22Rv1 (cell line): ENCODE measurements around the gene CNTROB.

ENCODE experiments used
- ZFX ChIP-seq: fragments of 450-650 bp; IDR thresholded peaks from 2 replicates; pipeline ENCODE4 v1.6.1; 2017; ENCODE audit warnings: antibody characterized with exemption, borderline replicate concordance
- TF ChIP-seq, protein P1 (sequence below): fragments of 450-650 bp; IDR thresholded peaks from 2 replicates; pipeline ENCODE4 v1.5.1; 2017; ENCODE audit warnings: mild to moderate bottlenecking

DNA sequence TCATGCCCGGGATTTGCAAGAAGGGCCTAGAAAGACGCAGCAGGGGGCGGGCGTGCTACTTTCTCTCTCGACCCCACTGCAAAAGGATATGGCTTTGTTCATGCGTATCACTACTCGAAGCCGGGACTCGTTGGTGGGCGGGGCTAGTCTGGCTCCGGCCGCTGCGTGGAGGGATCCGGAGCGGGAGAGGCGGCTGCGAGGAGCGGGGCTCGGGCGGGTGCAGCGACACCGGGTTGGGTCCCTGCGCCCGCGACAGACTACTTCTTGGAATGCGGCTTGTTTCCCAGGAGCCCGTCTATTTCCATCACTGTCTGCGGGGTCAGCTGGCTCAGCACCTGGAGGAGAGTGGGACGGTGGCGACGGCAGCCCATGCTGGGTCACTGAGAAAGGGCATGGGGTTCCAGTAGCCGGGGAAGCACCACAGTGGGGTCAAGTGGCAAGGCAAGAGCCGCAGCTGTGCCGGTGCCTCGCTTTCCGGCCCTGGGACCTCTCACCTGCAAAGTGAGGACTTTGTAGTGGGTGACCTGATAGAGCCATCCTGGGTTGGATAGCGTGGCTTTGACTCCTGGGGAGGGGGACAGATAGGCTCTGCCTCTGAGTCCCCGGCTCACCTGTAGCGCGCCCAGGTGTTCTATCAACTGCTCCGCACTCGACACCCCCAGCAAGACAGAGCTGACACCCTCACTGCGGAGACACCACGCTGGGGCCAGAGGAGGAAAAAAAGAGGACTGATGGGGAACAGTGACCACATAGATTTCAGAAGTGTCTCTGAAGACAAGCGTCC lies 9.0 kb upstream of the CNTROB start:
- TF ChIP-seq, protein P1, sequence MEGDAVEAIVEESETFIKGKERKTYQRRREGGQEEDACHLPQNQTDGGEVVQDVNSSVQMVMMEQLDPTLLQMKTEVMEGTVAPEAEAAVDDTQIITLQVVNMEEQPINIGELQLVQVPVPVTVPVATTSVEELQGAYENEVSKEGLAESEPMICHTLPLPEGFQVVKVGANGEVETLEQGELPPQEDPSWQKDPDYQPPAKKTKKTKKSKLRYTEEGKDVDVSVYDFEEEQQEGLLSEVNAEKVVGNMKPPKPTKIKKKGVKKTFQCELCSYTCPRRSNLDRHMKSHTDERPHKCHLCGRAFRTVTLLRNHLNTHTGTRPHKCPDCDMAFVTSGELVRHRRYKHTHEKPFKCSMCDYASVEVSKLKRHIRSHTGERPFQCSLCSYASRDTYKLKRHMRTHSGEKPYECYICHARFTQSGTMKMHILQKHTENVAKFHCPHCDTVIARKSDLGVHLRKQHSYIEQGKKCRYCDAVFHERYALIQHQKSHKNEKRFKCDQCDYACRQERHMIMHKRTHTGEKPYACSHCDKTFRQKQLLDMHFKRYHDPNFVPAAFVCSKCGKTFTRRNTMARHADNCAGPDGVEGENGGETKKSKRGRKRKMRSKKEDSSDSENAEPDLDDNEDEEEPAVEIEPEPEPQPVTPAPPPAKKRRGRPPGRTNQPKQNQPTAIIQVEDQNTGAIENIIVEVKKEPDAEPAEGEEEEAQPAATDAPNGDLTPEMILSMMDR: no peak
- no peak for TF ChIP-seq ZFX
